ENCODE data around the gene KDM2B.

Gene KDM2B

DNA sequence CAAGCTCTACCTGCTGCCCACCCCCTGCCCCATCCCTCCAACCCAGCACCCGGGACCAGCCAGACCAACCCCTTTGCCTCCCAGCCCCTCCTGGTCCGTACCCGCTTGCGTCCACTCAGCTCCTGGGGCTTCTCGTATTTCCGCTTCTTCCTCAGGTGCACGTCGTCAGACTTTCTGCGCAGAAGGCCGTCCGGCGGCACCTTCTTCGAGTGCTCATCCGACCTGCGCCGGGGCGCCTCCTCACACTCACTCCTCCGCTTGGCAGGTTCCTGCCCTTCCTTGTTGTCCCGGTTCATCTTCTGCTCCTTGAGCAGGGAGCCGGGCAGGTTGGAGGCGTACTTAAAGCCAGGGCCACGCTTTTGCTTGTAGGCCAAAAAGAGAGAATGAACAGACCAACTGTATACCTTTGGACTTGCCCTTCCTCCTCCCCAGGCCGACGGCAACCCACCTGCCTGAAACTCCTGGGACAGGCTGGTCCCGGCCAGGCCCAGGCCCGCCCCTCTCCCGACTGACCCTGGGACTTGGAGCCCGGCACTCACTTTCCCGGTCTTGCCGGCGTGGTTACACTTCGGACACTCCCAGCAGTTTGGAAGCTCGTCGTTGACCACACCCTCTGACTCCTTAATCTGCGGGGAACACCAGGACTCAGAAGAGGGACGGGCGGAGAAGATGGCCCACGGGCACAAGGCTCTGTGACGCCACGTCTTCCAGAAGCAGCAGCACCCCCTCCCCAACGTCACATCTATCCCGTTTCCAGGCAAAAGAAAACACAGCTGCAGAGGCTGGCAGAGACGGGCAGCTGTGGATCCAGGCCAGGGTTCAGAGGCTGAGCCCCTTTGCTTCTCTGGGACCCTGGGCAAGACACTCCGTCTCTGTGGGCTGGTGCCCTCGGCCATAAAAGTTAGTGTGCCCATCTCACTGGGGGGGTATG, 136.6 kb downstream of the KDM2B start:
- Histone ChIP-seq H3K79me1 (ENCODE audit: low read length) (no peaks in the 10 kb centered on the region), H4K5ac (ENCODE audit: low read length) (no peak overlapping the region), H3K36me3 (ENCODE audit: control insufficient read depth, insufficient read depth, low read length) (peaks cover 15% of the 10 kb centered on the region), H3K9ac (ENCODE audit: low read length) (no peak overlapping the region), H3K56ac (ENCODE audit: low read length) (no peak overlapping the region), H4K8ac (ENCODE audit: low read depth, low read length) (no peak overlapping the region), H3K79me2 (ENCODE audit: control insufficient read depth, insufficient read depth, low read length) (no peaks in the 10 kb centered on the region), H2BK15ac (replicated peaks; ENCODE audit: low read depth) (no peak overlapping the region), H3K27me3 (ENCODE audit: insufficient read depth, low read length, poor library complexity) (no peaks in the 10 kb centered on the region), H3K18ac (ENCODE audit: low read length) (no peak overlapping the region), H3K23ac (ENCODE audit: low read length) (no peak overlapping the region), H3K4ac (ENCODE audit: low read depth, low read length) (no peak overlapping the region), H2BK120ac (ENCODE audit: low read depth, low read length) (no peak overlapping the region), H3K4me1 (ENCODE audit: control insufficient read depth, low read depth, low read length) (no peaks in the 10 kb centered on the region), H3K27ac (ENCODE audit: low read depth, low read length) (no peak overlapping the region), H2AK5ac (ENCODE audit: low read length) (no peak overlapping the region), H3K4me2 (ENCODE audit: low read length) (no peak overlapping the region), H2BK5ac (ENCODE audit: low read length) (no peak overlapping the region), H3K4me3 (ENCODE audit: low read length) (no peak overlapping the region)
- no peak for DNase-seq
- WGBS (ENCODE audit: extremely low coverage, insufficient coverage, low lambda C conversion rate), result no CpG with 5 or more reads among the region's 45 CpGs

DNA sequence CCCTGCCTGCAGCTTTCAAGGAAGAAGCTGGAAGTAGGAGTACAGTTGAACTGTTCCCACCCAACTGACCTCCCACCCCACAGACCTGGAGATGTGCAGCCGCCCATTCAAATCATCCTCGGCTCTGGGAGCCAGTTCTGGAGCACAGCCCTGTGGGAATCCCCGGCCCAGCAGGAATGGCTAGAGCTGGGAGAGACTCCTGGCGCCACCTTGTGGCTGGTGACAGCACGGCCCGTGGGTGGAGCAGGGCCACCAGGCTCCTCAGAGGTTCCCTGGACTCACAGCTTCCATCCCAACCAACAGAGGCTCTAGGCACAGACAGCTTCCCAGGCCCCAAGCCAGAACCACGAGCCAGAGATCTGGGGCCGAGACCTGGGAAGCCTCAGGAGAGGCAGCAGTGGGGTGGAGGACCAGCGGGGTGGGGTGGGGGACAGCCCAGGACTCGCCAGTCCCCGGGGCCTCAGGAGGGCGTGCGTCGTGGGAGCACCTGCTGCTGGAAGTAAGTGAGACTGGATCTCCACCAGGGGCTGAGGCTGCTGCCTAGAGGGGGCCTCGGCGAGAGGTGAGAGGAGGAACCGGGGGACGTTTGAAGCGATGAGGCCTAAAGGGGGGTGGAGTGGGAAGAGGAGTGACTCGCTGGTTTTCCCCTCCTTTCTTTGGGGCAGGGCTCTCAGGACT, 137.5 kb downstream of the KDM2B start:
- Histone ChIP-seq H3K23ac (ENCODE audit: low read length) (no peak overlapping the region), H2BK120ac (ENCODE audit: low read depth, low read length) (no peak overlapping the region), H4K5ac (ENCODE audit: low read length) (no peak overlapping the region), H3K56ac (ENCODE audit: low read length) (no peak overlapping the region), H3K4ac (ENCODE audit: low read depth, low read length) (no peak overlapping the region), H2BK5ac (ENCODE audit: low read length) (no peak overlapping the region), H3K79me2 (ENCODE audit: control insufficient read depth, insufficient read depth, low read length) (no peaks in the 10 kb centered on the region), H3K27me3 (ENCODE audit: insufficient read depth, low read length, poor library complexity) (no peaks in the 10 kb centered on the region), H3K4me1 (ENCODE audit: control insufficient read depth, low read depth, low read length) (no peaks in the 10 kb centered on the region), H3K18ac (ENCODE audit: low read length) (no peak overlapping the region), H3K27ac (ENCODE audit: low read depth, low read length) (no peak overlapping the region), H3K4me3 (ENCODE audit: low read length) (no peak overlapping the region), H2AK5ac (ENCODE audit: low read length) (no peak overlapping the region), H2BK15ac (replicated peaks; ENCODE audit: low read depth) (no peak overlapping the region), H3K9ac (ENCODE audit: low read length) (no peak overlapping the region), H3K36me3 (ENCODE audit: control insufficient read depth, insufficient read depth, low read length) (peaks cover 17% of the 10 kb centered on the region), H4K8ac (ENCODE audit: low read depth, low read length) (no peak overlapping the region), H3K79me1 (ENCODE audit: low read length) (no peaks in the 10 kb centered on the region), H3K4me2 (ENCODE audit: low read length) (no peak overlapping the region)
- no CpG with 5 or more reads among the region's 20 CpGs for WGBS (ENCODE audit: extremely low coverage, insufficient coverage, low lambda C conversion rate)
- peak; percentile 83 for DNase-seq

DNA sequence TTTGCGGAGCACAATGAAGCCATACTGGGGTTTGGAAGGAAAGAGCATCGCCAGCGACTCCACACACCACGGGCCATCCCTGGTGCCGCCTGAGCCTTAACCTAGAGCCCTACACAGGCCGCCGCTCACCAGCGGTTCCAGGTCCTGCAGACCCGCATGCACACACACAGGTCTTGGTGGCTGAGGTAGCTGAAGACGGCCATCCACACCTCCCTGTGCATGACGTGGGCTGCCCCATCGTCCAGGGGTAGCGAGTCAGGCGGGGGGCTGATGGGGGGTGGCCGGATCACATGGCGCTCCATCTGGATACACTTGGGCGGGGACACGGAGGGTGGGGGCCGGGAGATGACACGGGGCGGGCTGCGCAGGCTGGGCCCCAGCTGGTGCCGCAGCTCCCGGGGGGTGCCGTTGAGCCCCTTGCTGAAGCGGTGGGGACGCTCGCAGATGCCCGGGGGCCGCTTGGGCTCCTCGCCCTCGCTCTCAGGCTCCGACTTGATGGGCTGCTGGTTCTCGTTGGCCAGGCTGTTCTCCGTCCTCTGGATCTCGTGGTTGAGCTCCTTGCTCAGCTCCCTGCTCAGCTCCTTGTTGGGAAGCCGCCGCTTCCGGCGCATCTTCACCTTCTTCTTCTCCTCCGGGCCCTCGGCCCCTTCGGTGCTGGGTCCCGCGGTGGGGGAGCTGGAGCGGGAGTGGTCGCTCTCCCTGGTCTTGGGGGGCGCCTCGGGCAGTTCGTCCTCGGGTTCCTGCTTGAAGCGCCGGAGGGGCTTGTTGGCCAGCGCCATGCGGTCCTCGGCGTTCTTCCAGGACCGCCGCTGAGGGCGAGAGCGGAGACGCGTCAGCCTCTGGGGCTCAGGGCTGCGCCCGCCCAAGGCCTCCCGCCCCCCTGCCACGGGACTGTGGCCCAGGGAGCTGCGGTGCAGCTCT, 138.5 kb downstream of the KDM2B start:
- no peak overlapping the region for H3K23ac ChIP-seq (ENCODE audit: low read length)
- peaks cover 22% of the 10 kb centered on the region for H3K36me3 ChIP-seq (ENCODE audit: control insufficient read depth, insufficient read depth, low read length)
- no peak overlapping the region for H2AK5ac ChIP-seq (ENCODE audit: low read length)
- H3K27me3 ChIP-seq (ENCODE audit: insufficient read depth, low read length, poor library complexity), result no peaks in the 10 kb centered on the region
- H3K79me1 ChIP-seq (ENCODE audit: low read length), result no peaks in the 10 kb centered on the region
- no peak overlapping the region for H3K4me2 ChIP-seq (ENCODE audit: low read length)
- H3K9ac ChIP-seq (ENCODE audit: low read length), result no peak overlapping the region
- no peak overlapping the region for H3K4me3 ChIP-seq (ENCODE audit: low read length)
- no peak overlapping the region for H2BK5ac ChIP-seq (ENCODE audit: low read length)
- H3K56ac ChIP-seq (ENCODE audit: low read length), result no peak overlapping the region
- H2BK120ac ChIP-seq (ENCODE audit: low read depth, low read length), result no peak overlapping the region
- no peak for DNase-seq
- H4K8ac ChIP-seq (ENCODE audit: low read depth, low read length), result no peak overlapping the region
- no peak overlapping the region for H3K4ac ChIP-seq (ENCODE audit: low read depth, low read length)
- no peaks in the 10 kb centered on the region for H3K79me2 ChIP-seq (ENCODE audit: control insufficient read depth, insufficient read depth, low read length)
- no peak overlapping the region for H2BK15ac ChIP-seq (replicated peaks; ENCODE audit: low read depth)
- H3K18ac ChIP-seq (ENCODE audit: low read length), result no peak overlapping the region
- WGBS (ENCODE audit: extremely low coverage, insufficient coverage, low lambda C conversion rate), result no CpG with 5 or more reads among the region's 68 CpGs
- H3K27ac ChIP-seq (ENCODE audit: low read depth, low read length), result no peak overlapping the region
- H3K4me1 ChIP-seq (ENCODE audit: control insufficient read depth, low read depth, low read length), result no peaks in the 10 kb centered on the region
- H4K5ac ChIP-seq (ENCODE audit: low read length), result no peak overlapping the region

DNA sequence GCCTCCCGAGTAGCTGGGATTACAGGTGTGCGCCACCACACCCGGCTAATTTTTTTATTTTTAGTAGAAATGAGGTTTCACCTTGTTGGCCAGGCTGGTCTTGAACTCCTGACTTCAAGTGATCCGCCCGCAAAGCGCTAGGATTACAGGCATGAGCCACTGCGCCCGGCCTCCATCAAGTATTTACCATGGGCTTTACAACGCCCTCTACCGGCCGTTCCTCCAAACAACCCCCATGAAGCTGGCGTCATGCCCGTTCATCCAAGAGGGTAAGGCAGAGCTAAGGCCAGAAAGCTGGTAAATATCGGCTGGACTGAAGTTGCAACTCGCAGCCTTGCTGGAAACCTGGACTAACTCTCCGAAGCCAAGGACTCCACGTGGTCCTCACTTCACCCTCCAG, 139.3 kb downstream of the KDM2B start:
- peak; percentile 22 for DNase-seq
- WGBS (ENCODE audit: extremely low coverage, insufficient coverage, low lambda C conversion rate), result no CpG with 5 or more reads among the region's 17 CpGs
- Histone ChIP-seq H3K4ac (ENCODE audit: low read depth, low read length) (no peak overlapping the region), H3K4me3 (ENCODE audit: low read length) (no peak overlapping the region), H3K56ac (ENCODE audit: low read length) (no peak overlapping the region), H3K4me1 (ENCODE audit: control insufficient read depth, low read depth, low read length) (no peaks in the 10 kb centered on the region), H3K27me3 (ENCODE audit: insufficient read depth, low read length, poor library complexity) (no peaks in the 10 kb centered on the region), H3K9ac (ENCODE audit: low read length) (no peak overlapping the region), H3K23ac (ENCODE audit: low read length) (no peak overlapping the region), H2BK15ac (replicated peaks; ENCODE audit: low read depth) (no peak overlapping the region), H3K79me2 (ENCODE audit: control insufficient read depth, insufficient read depth, low read length) (no peaks in the 10 kb centered on the region), H2BK5ac (ENCODE audit: low read length) (no peak overlapping the region), H2BK120ac (ENCODE audit: low read depth, low read length) (no peak overlapping the region), H3K4me2 (ENCODE audit: low read length) (no peak overlapping the region), H3K79me1 (ENCODE audit: low read length) (no peaks in the 10 kb centered on the region), H3K18ac (ENCODE audit: low read length) (no peak overlapping the region), H4K8ac (ENCODE audit: low read depth, low read length) (no peak overlapping the region), H4K5ac (ENCODE audit: low read length) (no peak overlapping the region), H3K36me3 (ENCODE audit: control insufficient read depth, insufficient read depth, low read length) (peaks cover 22% of the 10 kb centered on the region), H2AK5ac (ENCODE audit: low read length) (no peak overlapping the region), H3K27ac (ENCODE audit: low read depth, low read length) (no peak overlapping the region)

DNA sequence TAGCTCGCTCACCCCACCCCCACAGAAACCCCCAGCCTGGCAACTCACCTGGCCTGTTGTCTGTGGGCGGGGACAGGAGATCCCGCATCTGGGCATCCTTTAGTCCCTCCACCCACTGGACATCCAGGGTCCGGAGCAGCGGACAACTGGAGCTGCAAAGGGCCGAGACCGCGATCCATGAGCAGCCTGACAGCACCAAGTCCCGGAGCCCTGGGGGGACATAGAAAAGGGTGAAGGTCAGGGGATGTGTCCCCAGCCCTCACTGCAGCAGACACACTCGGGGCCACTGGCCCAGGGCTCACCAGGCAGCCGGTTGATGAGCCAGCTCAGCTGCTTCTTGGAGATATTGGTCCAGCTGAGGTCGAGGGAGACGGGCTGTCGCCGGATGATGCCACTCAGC, 140.1 kb downstream of the KDM2B start:
- H3K79me1 ChIP-seq (ENCODE audit: low read length), result no peaks in the 10 kb centered on the region
- H2AK5ac ChIP-seq (ENCODE audit: low read length), result no peak overlapping the region
- H3K9ac ChIP-seq (ENCODE audit: low read length), result no peak overlapping the region
- no peak overlapping the region for H4K8ac ChIP-seq (ENCODE audit: low read depth, low read length)
- WGBS (ENCODE audit: extremely low coverage, insufficient coverage, low lambda C conversion rate), result no CpG with 5 or more reads among the region's 15 CpGs
- H3K4me3 ChIP-seq (ENCODE audit: low read length), result no peak overlapping the region
- H3K36me3 ChIP-seq (ENCODE audit: control insufficient read depth, insufficient read depth, low read length), result peaks cover 23% of the 10 kb centered on the region
- no peak overlapping the region for H2BK120ac ChIP-seq (ENCODE audit: low read depth, low read length)
- no peak overlapping the region for H3K56ac ChIP-seq (ENCODE audit: low read length)
- no peaks in the 10 kb centered on the region for H3K4me1 ChIP-seq (ENCODE audit: control insufficient read depth, low read depth, low read length)
- H3K4ac ChIP-seq (ENCODE audit: low read depth, low read length), result no peak overlapping the region
- H3K27me3 ChIP-seq (ENCODE audit: insufficient read depth, low read length, poor library complexity), result no peaks in the 10 kb centered on the region
- DNase-seq, result no peak
- no peak overlapping the region for H3K27ac ChIP-seq (ENCODE audit: low read depth, low read length)
- H3K79me2 ChIP-seq (ENCODE audit: control insufficient read depth, insufficient read depth, low read length), result no peaks in the 10 kb centered on the region
- H2BK5ac ChIP-seq (ENCODE audit: low read length), result no peak overlapping the region
- H3K4me2 ChIP-seq (ENCODE audit: low read length), result no peak overlapping the region
- H4K5ac ChIP-seq (ENCODE audit: low read length), result no peak overlapping the region
- H2BK15ac ChIP-seq (replicated peaks; ENCODE audit: low read depth), result no peak overlapping the region
- H3K18ac ChIP-seq (ENCODE audit: low read length), result no peak overlapping the region
- no peak overlapping the region for H3K23ac ChIP-seq (ENCODE audit: low read length)
